HCT116 (cell line): ENCODE measurements around the gene POLD2. TPM values are rescaled to one million over a fixed set of nuclear protein-coding genes. Genes with fewer than 3 reads are reported as not detected.

Source experiments
- ATAC-seq: fragments of 200-7000 bp; cut with Tn5 transposase; 2 replicates; pipeline ENCODE4 v1.9.1; 2020; ENCODE audit warnings: mild to moderate bottlenecking, moderate library complexity
- BruUV-seq: library from RNA; stranded (reverse); fragments of 400-500 nt; replicated peaks from 2 replicates; lab custom pipeline; 2021; lab: Mats Ljungman, UMichigan
- CTCF ChIA-PET: fragments of 300-600 bp; sonication (Branson Sonifier 250); formaldehyde crosslinking; loops from one replicate; lab custom pipeline; 2021; ENCODE audit warnings: antibody characterized with exemption; lab: Charles Lee
- POLR2A ChIA-PET: fragments of 300-600, 350-600 bp; sonication (Branson Sonifier 250); formaldehyde crosslinking; loops from one replicate; lab custom pipeline; 2021; ENCODE audit warnings: antibody characterized with exemption; lab: Charles Lee
- RAD21 ChIA-PET, 2 experiments: fragments of 300-600 bp; sonication (Branson Sonifier 250); formaldehyde crosslinking; loops; one replicate each; lab custom pipeline; 2023; ENCODE audit warnings: low total read pairs in 2 of 2; ENCODE audit not compliant: uncharacterized antibody in 2 of 2, unreplicated experiment in 2 of 2, low non-redundant PET in 1 of 2; lab: Charles Lee
- DNase-seq: peaks from one replicate; pipeline ENCODE4 v3.0.0-alpha.2; 2010; ENCODE audit warnings: low read depth, low spot score
- H2AFZ ChIP-seq: fragments of 200-600 bp; shearing (Covaris generic), sonication (generic); 2 replicates; pipeline ENCODE4 v1.6.1; 2017; ENCODE audit warnings: low read depth, mixed run types, mixed read lengths, antibody characterized with exemption, low read length; ENCODE audit not compliant: poor library complexity, severe bottlenecking
- H3K27ac ChIP-seq: 2 replicates; pipeline ENCODE4 v1.5.1; 2012; ENCODE audit warnings: low read depth, low read length
- H3K27me3 ChIP-seq: fragments of 200-600 bp; sonication (generic); 2 replicates; pipeline ENCODE4 v1.6.1; 2016; ENCODE audit warnings: mixed run types, low read length, mixed read lengths; ENCODE audit not compliant: insufficient read depth
- H3K36me3 ChIP-seq, 2 experiments: fragments of 200-500 bp in 1 of 2; fragments of 200-600 bp in 1 of 2; sonication (Bioruptor generic) in 1 of 2; sonication (generic) in 1 of 2; 2 replicates each; pipeline versions ENCODE4 v1.5.1 to v1.6.1; 2014 to 2016; ENCODE audit warnings: low read length in 2 of 2, inconsistent platforms in 1 of 2, mixed read lengths in 1 of 2, mixed run types in 1 of 2; ENCODE audit not compliant: insufficient read depth in 2 of 2, control insufficient read depth in 1 of 2
- H3K4me1 ChIP-seq, 2 experiments: fragments of 200-600 bp in 1 of 2; sonication (generic) in 1 of 2; 2 replicates each; pipeline versions ENCODE4 v1.5.1 to v1.6.1; 2012 to 2017; ENCODE audit warnings: low read length in 2 of 2, inconsistent platforms in 1 of 2, mild to moderate bottlenecking in 1 of 2, mixed read lengths in 1 of 2, mixed run types in 1 of 2, moderate library complexity in 1 of 2; ENCODE audit not compliant: insufficient read depth in 2 of 2, control insufficient read depth in 1 of 2
- H3K4me2 ChIP-seq: fragments of 200-600 bp; sonication (generic); 2 replicates; pipeline ENCODE4 v1.6.1; 2017; ENCODE audit warnings: mixed run types, low read length, mixed read lengths
- H3K4me3 ChIP-seq, 2 experiments: fragments of 200-600 bp in 1 of 2; sonication (generic) in 1 of 2; replicated peaks in 1 of 2; 2 replicates each; pipeline ENCODE4 v1.5.1; 2011 to 2016; ENCODE audit warnings: low read length in 2 of 2, control low read depth in 1 of 2, low read depth in 1 of 2, mild to moderate bottlenecking in 1 of 2, mixed read lengths in 1 of 2, mixed run types in 1 of 2
- H3K79me2 ChIP-seq: fragments of 200-600 bp; sonication (generic); 2 replicates; pipeline ENCODE4 v1.6.1; 2017; ENCODE audit warnings: mild to moderate bottlenecking, mixed run types, low read length, moderate library complexity, mixed read lengths; ENCODE audit not compliant: insufficient read depth
- H3K9ac ChIP-seq: fragments of 200-600 bp; sonication (generic); 2 replicates; pipeline ENCODE4 v1.6.1; 2016; ENCODE audit warnings: low read length, mixed read lengths
- H3K9me2 ChIP-seq: fragments of 200-600 bp; sonication (generic), shearing (Covaris generic); 2 replicates; pipeline ENCODE4 v1.6.1; 2017; ENCODE audit warnings: mixed run types, mild to moderate bottlenecking, moderate library complexity; ENCODE audit not compliant: insufficient read depth
- H3K9me3 ChIP-seq, 2 experiments: fragments of 200-500 bp in 1 of 2; fragments of 200-600 bp in 1 of 2; sonication (Bioruptor generic) in 1 of 2; sonication (generic) in 1 of 2; 2 replicates each; pipeline ENCODE4 v1.6.1; 2014 to 2017; ENCODE audit warnings: low read length in 2 of 2, mixed read lengths in 2 of 2, inconsistent platforms in 1 of 2, low read depth in 1 of 2, mild to moderate bottlenecking in 1 of 2, mixed run types in 1 of 2, moderate library complexity in 1 of 2; ENCODE audit not compliant: control insufficient read depth in 1 of 2, insufficient read depth in 1 of 2
- H4K20me1 ChIP-seq: fragments of 200-600 bp; sonication (generic), shearing (Covaris generic); 2 replicates; pipeline ENCODE4 v1.6.1; 2017; ENCODE audit warnings: mixed run types, mild to moderate bottlenecking, moderate library complexity; ENCODE audit not compliant: insufficient read depth
- CBX3 ChIP-seq: IDR thresholded peaks from 2 replicates; pipeline ENCODE4 v1.6.1; 2012; ENCODE audit warnings: low read depth
- CEBPB ChIP-seq: IDR thresholded peaks from 2 replicates; pipeline ENCODE4 v1.6.1; 2012; ENCODE audit warnings: low read depth
- EGR1 ChIP-seq: IDR thresholded peaks from 2 replicates; pipeline ENCODE4 v1.6.1; 2012; ENCODE audit warnings: low read depth
- ELF1 ChIP-seq: IDR thresholded peaks from 2 replicates; pipeline ENCODE4 v1.6.1; 2012; ENCODE audit warnings: low read depth, borderline replicate concordance
- EZH2 ChIP-seq: fragments of 200-600 bp; sonication (generic); IDR thresholded peaks from 2 replicates; pipeline ENCODE4 v1.6.1; 2017; ENCODE audit warnings: antibody characterized with exemption, mixed run types
- FOSL1 ChIP-seq: IDR thresholded peaks from 2 replicates; pipeline ENCODE4 v1.6.1; 2012; ENCODE audit warnings: low read depth
- JUND ChIP-seq: IDR thresholded peaks from 2 replicates; pipeline ENCODE4 v1.6.1; 2012
- POLR2AphosphoS5 ChIP-seq: IDR thresholded peaks from 2 replicates; pipeline ENCODE4 v1.6.1; 2011; ENCODE audit warnings: mild to moderate bottlenecking, low read depth, low read length, moderate library complexity
- SIN3A ChIP-seq: IDR thresholded peaks from 2 replicates; pipeline ENCODE4 v1.6.1; 2012; ENCODE audit warnings: low read depth
- SRF ChIP-seq: IDR thresholded peaks from 2 replicates; pipeline ENCODE4 v1.6.1; 2012; ENCODE audit warnings: low read depth
- YY1 ChIP-seq: IDR thresholded peaks from 2 replicates; pipeline ENCODE4 v1.6.1; 2011; ENCODE audit warnings: low read length, low read depth, moderate library complexity, mild to moderate bottlenecking; ENCODE audit not compliant: insufficient replicate concordance; ENCODE audit errors: extremely low read depth
- ZFX ChIP-seq: fragments of 450-650 bp; IDR thresholded peaks from 2 replicates; pipeline ENCODE4 v1.6.1; 2017
- ZNF274 ChIP-seq: fragments of 200-500 bp; sonication (Bioruptor generic); IDR thresholded peaks from 2 replicates; pipeline ENCODE4 v1.6.1; 2014; ENCODE audit warnings: mild to moderate bottlenecking, low read depth, low read length, inconsistent platforms
- intact Hi-C: fragments of 100-400 bp; cut with micrococcal nuclease; formaldehyde crosslinking; loops from 2 replicates; pipeline ENCODE4 v1.10.0; 2022
- total RNA-seq: library from RNA; stranded (reverse); gene quantifications from one replicate; pipeline ENCODE4 v1.2.1, GENCODE V29; 2021; ENCODE audit not compliant: unreplicated experiment
- TF ChIP-seq, protein P1 (sequence below): IDR thresholded peaks from 2 replicates; pipeline ENCODE4 v1.6.1; 2011; ENCODE audit warnings: mild to moderate bottlenecking, low read length, moderate library complexity; ENCODE audit not compliant: insufficient replicate concordance; ENCODE audit errors: extremely low read depth
- TF ChIP-seq, protein P2 (sequence below): IDR thresholded peaks from 2 replicates; pipeline ENCODE4 v1.6.1; 2012; ENCODE audit warnings: low read depth
- TF ChIP-seq, protein P3 (sequence below): IDR thresholded peaks from 2 replicates; pipeline ENCODE4 v1.6.1; 2012
- TF ChIP-seq, protein P4 (sequence below), 3 experiments: fragments of 200-600 bp in 1 of 3; sonication (generic) in 1 of 3; IDR thresholded peaks in 2 of 3; conservative IDR thresholded peaks in 1 of 3; 2 replicates each; pipeline ENCODE4 v1.5.1; 2012 to 2017; ENCODE audit warnings: low read depth in 2 of 3, low read length in 2 of 3, antibody characterized with exemption in 1 of 3, borderline replicate concordance in 1 of 3, control low read depth in 1 of 3, mild to moderate bottlenecking in 1 of 3, mixed read lengths in 1 of 3, mixed run types in 1 of 3, moderate library complexity in 1 of 3; ENCODE audit not compliant: insufficient read depth in 1 of 3
- TF ChIP-seq, protein P5 (sequence below): IDR thresholded peaks from 2 replicates; pipeline ENCODE4 v1.6.1; 2012

POLD2 gene
- total RNA-seq, 1 experiment from 2014 or later = 237 TPM

DNA sequence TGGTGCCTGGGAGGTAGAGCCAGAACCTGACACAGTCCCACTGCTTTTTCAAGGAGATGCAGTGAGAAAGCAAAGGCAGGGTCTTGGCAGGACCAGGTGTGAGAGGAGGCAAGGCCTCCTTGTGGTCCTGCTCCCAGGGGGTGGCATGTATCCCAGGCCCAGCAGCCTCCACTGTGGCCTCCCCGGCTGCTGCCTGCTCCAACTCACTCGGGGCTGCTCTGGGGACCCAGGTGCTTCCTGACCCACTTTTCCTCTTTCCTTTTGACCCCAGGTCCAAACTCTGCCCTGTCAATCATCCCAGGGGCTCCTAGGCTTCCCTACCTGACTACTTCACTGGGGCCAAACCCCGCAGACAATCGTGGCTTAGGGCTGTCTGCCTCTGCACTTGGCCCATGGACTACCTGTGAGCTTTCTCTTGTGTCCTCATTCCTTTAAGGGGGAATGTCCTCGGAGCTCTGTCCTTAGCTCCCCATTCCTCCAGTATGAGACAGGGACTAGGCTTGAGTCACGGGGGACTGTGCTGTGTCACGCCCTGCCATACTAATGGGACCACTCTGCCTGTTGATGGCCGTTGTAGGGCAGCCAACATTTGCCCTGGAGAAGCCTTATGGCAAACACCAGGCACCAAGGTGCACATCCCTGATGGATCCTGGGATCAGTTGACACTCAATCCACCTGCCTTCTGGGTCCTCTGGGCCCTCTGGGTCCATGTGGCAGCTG, 20.3 kb downstream of the POLD2 start:
- ChIA-PET POLR2A (no interaction called here), CTCF (no interaction called here)
- Histone ChIP-seq H3K27me3 (no peaks in the 10 kb centered on the region), H3K4me3 (no peak overlapping the region), H3K9me3 (no peaks in the 10 kb centered on the region), H3K27ac (no peak overlapping the region), H2AFZ (no peak overlapping the region), H4K20me1 (no peaks in the 10 kb centered on the region), H3K79me2 (no peaks in the 10 kb centered on the region), H3K4me2 (no peak overlapping the region), H3K4me1 (peaks cover 0 to 6% of the 10 kb centered on the region in 2 experiments; a peak in 2 of 4 replicates)
- no peak for DNase-seq
- intact Hi-C loops = no loop called here
- TF ChIP-seq ELF1 = no peak
- no peak for TF ChIP-seq ZNF274
- TF ChIP-seq, protein P1, sequence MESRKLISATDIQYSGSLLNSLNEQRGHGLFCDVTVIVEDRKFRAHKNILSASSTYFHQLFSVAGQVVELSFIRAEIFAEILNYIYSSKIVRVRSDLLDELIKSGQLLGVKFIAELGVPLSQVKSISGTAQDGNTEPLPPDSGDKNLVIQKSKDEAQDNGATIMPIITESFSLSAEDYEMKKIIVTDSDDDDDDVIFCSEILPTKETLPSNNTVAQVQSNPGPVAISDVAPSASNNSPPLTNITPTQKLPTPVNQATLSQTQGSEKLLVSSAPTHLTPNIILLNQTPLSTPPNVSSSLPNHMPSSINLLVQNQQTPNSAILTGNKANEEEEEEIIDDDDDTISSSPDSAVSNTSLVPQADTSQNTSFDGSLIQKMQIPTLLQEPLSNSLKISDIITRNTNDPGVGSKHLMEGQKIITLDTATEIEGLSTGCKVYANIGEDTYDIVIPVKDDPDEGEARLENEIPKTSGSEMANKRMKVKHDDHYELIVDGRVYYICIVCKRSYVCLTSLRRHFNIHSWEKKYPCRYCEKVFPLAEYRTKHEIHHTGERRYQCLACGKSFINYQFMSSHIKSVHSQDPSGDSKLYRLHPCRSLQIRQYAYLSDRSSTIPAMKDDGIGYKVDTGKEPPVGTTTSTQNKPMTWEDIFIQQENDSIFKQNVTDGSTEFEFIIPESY = no peak
- TF ChIP-seq EGR1 = no peak
- TF ChIP-seq, protein P2, sequence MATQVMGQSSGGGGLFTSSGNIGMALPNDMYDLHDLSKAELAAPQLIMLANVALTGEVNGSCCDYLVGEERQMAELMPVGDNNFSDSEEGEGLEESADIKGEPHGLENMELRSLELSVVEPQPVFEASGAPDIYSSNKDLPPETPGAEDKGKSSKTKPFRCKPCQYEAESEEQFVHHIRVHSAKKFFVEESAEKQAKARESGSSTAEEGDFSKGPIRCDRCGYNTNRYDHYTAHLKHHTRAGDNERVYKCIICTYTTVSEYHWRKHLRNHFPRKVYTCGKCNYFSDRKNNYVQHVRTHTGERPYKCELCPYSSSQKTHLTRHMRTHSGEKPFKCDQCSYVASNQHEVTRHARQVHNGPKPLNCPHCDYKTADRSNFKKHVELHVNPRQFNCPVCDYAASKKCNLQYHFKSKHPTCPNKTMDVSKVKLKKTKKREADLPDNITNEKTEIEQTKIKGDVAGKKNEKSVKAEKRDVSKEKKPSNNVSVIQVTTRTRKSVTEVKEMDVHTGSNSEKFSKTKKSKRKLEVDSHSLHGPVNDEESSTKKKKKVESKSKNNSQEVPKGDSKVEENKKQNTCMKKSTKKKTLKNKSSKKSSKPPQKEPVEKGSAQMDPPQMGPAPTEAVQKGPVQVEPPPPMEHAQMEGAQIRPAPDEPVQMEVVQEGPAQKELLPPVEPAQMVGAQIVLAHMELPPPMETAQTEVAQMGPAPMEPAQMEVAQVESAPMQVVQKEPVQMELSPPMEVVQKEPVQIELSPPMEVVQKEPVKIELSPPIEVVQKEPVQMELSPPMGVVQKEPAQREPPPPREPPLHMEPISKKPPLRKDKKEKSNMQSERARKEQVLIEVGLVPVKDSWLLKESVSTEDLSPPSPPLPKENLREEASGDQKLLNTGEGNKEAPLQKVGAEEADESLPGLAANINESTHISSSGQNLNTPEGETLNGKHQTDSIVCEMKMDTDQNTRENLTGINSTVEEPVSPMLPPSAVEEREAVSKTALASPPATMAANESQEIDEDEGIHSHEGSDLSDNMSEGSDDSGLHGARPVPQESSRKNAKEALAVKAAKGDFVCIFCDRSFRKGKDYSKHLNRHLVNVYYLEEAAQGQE = no peak
- no peak for TF ChIP-seq POLR2AphosphoS5
- no peak for TF ChIP-seq CEBPB
- no peak for TF ChIP-seq JUND
- TF ChIP-seq YY1 = no peak
- TF ChIP-seq CBX3 = no peak
- TF ChIP-seq SRF = no peak
- TF ChIP-seq SIN3A = no peak
- TF ChIP-seq, protein P3, sequence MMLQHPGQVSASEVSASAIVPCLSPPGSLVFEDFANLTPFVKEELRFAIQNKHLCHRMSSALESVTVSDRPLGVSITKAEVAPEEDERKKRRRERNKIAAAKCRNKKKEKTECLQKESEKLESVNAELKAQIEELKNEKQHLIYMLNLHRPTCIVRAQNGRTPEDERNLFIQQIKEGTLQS = no peak
- no peak for TF ChIP-seq FOSL1
- TF ChIP-seq ZFX = no peak
- no peak for TF ChIP-seq EZH2
- TF ChIP-seq, protein P4, sequence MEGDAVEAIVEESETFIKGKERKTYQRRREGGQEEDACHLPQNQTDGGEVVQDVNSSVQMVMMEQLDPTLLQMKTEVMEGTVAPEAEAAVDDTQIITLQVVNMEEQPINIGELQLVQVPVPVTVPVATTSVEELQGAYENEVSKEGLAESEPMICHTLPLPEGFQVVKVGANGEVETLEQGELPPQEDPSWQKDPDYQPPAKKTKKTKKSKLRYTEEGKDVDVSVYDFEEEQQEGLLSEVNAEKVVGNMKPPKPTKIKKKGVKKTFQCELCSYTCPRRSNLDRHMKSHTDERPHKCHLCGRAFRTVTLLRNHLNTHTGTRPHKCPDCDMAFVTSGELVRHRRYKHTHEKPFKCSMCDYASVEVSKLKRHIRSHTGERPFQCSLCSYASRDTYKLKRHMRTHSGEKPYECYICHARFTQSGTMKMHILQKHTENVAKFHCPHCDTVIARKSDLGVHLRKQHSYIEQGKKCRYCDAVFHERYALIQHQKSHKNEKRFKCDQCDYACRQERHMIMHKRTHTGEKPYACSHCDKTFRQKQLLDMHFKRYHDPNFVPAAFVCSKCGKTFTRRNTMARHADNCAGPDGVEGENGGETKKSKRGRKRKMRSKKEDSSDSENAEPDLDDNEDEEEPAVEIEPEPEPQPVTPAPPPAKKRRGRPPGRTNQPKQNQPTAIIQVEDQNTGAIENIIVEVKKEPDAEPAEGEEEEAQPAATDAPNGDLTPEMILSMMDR (IDR thresholded peaks at IDR 0.05 in 2 of 3, conservative IDR thresholded peaks at IDR 0.05 in 1 of 3; ENCODE audit: borderline replicate concordance in 1 of 3, insufficient read depth in 1 of 3, low read depth in 2 of 3, low read length in 2 of 3) = no peak
- TF ChIP-seq, protein P5, sequence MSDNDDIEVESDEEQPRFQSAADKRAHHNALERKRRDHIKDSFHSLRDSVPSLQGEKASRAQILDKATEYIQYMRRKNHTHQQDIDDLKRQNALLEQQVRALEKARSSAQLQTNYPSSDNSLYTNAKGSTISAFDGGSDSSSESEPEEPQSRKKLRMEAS = no peak
- TF ChIP-seq, all 23 proteins: peak for 0
- RAD21 ChIA-PET = interaction anchor here in 1 of 2 experiments (0.6 kb wide), 1 partner anchor 14 kb away, joined by 3 read pairs; no protein-coding TSS in a partner anchor
- no peak overlapping the region for H3K9ac ChIP-seq
- BruUV-seq = no TSS peak
- no peaks in the 10 kb centered on the region for H3K36me3 ChIP-seq
- no peaks in the 10 kb centered on the region for H3K9me2 ChIP-seq
- no peak for ATAC-seq
